ENCODE results near the gene GRIA3. TPM values are rescaled to one million over a fixed set of nuclear protein-coding genes. Genes with fewer than 3 reads are reported as not detected.
"Not testable (repeated sequence)": the region's sequence is repeated elsewhere in the genome, so short reads cannot be mapped to it uniquely, and the experiment has no call there.

GRIA3 gene
- total and polyA plus RNA-seq, 5 donors from 2014 or later, result not detected

DNA sequence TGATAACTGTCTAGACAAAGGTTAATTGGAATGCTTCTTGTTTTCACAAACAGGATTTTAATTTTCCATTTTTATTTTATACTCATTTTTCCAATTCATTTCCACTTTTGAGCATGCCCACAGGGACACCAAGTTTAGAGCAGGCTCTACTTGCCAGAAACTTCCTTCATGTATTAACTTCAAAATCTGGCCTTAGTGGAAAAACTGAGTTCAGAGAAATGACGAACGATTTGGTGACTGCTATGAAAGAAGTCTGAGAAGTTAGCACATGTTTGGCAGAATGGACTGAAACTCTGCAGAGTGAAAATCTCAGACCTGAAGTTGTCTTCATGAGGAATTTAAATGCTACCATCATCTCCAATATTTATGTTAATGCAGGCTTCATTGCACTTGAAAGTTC, 334.7 kb downstream of the GRIA3 start:
- no peak overlapping the region for H3K4me3 Mint-ChIP-seq
- H3K4me1 ChIP-seq (ENCODE audit: control insufficient read depth, insufficient read depth, low read length, poor library complexity, severe bottlenecking), result no peaks in the 10 kb centered on the region

DNA sequence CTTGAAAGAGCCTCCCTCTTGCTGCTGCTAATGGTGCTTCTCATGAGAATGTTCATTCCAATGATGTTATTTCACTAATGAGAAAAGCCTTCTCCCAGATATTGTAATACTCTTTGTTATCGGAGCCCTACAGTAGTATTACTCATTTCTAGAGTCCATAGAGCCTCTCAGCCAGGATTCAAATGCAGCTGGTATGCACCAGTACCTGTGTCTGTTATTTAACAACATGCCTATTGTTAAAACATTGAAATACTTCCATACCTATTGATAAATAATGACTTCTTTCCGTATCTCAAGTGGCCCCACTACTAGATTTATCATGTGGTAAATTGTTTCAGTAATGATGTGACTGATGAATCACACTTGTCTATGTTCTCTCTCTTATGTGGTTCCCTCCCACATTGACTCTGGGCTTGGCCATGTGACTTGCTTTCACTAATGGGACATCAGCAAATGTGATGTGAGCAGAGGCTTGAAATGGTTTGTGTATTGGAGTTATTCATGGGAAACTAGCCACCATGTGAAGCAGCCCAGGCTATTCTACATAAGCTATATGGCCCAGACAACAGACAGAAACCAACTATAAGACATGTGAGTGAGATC, 341.1 kb downstream of the GRIA3 start:
- Mint-ChIP-seq H3K4me1 (no peaks in the 10 kb centered on the region), H3K27ac (peak overlapping the region in 1 of 3 donors; percentile 18), H3K9me3 (peaks cover 0 to 11% (median 5%) of the 10 kb centered on the region in 7 donors), H3K4me3 (no peak overlapping the region), H3K27me3 (no peaks in the 10 kb centered on the region), H3K36me3 (no peaks in the 10 kb centered on the region)
- no peaks in the 10 kb centered on the region for H3K9me3 ChIP-seq (ENCODE audit: control insufficient read depth in 2 of 2, low read length in 2 of 2)
- DNase-seq (no peak), ATAC-seq (ENCODE audit: low read depth in 2 of 2) (no peak)
- H3K36me3 ChIP-seq (ENCODE audit: control insufficient read depth, insufficient read depth, low read length), result no peaks in the 10 kb centered on the region
- H3K4me1 ChIP-seq (ENCODE audit: control insufficient read depth, insufficient read depth, low read length, poor library complexity, severe bottlenecking), result no peaks in the 10 kb centered on the region
- no peak overlapping the region for H3K27ac ChIP-seq (ENCODE audit: insufficient read depth, low read length, poor library complexity, severe bottlenecking)
- no peak overlapping the region for H3K4me3 ChIP-seq (ENCODE audit: low read depth, low read length)
- no peaks in the 10 kb centered on the region for H3K27me3 ChIP-seq (ENCODE audit: control insufficient read depth, insufficient read depth, low read length)

More for the DNA sequence above, 334.7 kb downstream of the GRIA3 start:
- H3K27ac Mint-ChIP-seq, result no peak overlapping the region
- no peaks in the 10 kb centered on the region for H3K9me3 ChIP-seq (ENCODE audit: control insufficient read depth in 2 of 2, low read length in 2 of 2)
- peaks cover 4% of the 10 kb centered on the region for H3K27me3 Mint-ChIP-seq
- H3K4me1 Mint-ChIP-seq, result no peaks in the 10 kb centered on the region
- H3K9me3 Mint-ChIP-seq, result peaks cover 5 to 14% (median 8%) of the 10 kb centered on the region in 7 donors
- ATAC-seq (ENCODE audit: low read depth in 2 of 2) (no peak), DNase-seq (no peak)
- no peaks in the 10 kb centered on the region for H3K36me3 Mint-ChIP-seq
- H3K27ac ChIP-seq (ENCODE audit: insufficient read depth, low read length, poor library complexity, severe bottlenecking), result no peak overlapping the region
- H3K36me3 ChIP-seq (ENCODE audit: control insufficient read depth, insufficient read depth, low read length), result no peaks in the 10 kb centered on the region
- H3K27me3 ChIP-seq (ENCODE audit: control insufficient read depth, insufficient read depth, low read length), result no peaks in the 10 kb centered on the region
- H3K4me3 ChIP-seq (ENCODE audit: low read depth, low read length), result no peak overlapping the region

DNA sequence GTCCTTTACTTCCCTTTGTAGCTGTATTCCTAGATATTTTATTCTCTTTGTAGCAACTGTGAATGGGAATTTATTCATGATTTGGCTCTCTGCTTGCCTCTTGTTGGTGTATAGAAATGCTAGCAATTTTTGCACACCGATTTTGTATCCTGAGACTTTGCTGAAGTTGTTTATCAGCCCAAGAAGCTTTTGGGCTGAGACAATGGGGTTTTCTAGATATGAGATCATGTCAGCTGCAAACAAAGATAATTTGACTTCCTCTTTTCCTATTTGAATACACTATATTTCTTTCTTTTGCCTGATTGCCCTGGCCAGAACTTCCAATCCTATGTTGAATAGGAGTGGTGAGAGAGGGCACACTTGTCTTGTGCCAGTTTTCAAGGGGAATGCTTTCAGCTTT, 346.6 kb downstream of the GRIA3 start:
- H3K4me3 Mint-ChIP-seq; H3K4me1 ChIP-seq (ENCODE audit: control insufficient read depth, insufficient read depth, low read length, poor library complexity, severe bottlenecking); H3K27ac Mint-ChIP-seq; H3K36me3 Mint-ChIP-seq; ATAC-seq (ENCODE audit: low read depth in 2 of 2); H3K27me3 ChIP-seq (ENCODE audit: control insufficient read depth, insufficient read depth, low read length); H3K4me3 ChIP-seq (ENCODE audit: low read depth, low read length); H3K27ac ChIP-seq (ENCODE audit: insufficient read depth, low read length, poor library complexity, severe bottlenecking); H3K27me3 Mint-ChIP-seq; H3K9me3 ChIP-seq (ENCODE audit: control insufficient read depth in 2 of 2, low read length in 2 of 2); DNase-seq; H3K36me3 ChIP-seq (ENCODE audit: control insufficient read depth, insufficient read depth, low read length); H3K4me1 Mint-ChIP-seq: not testable (repeated sequence)
- peaks cover 0 to 22% (median 9%) of the 10 kb centered on the region in 7 donors for H3K9me3 Mint-ChIP-seq

Data from CD4-positive, CD25-positive, alpha-beta regulatory T cell (primary cell).